WERI-Rb-1 (cell line): ENCODE results near the gene ZNF516.

Experiments used
- DNase-seq: peaks from one replicate; pipeline ENCODE4 v3.0.0-alpha.2; 2020
- H3K27ac ChIP-seq: fragments of 250-450 bp; sonication (Bioruptor Pico); 2 replicates; pipeline ENCODE4 v1.5.1; 2020; ENCODE audit warnings: mild to moderate bottlenecking, moderate library complexity
- H3K27me3 ChIP-seq: fragments of 250-450 bp; sonication (Bioruptor Pico); 2 replicates; pipeline ENCODE4 v1.5.1; 2021; ENCODE audit warnings: mild to moderate bottlenecking, low read depth, moderate library complexity; ENCODE audit not compliant: insufficient read depth, severe bottlenecking
- H3K36me3 ChIP-seq: fragments of 250-450 bp; sonication (Bioruptor Pico); 2 replicates; pipeline ENCODE4 v1.5.1; 2020; ENCODE audit warnings: mild to moderate bottlenecking, moderate library complexity
- H3K4me3 ChIP-seq: 2 replicates; pipeline ENCODE4 v1.5.1; 2011; ENCODE audit warnings: low read depth, mild to moderate bottlenecking, control low read depth, low read length
- H3K9me3 ChIP-seq: fragments of 250-450 bp; sonication (Bioruptor Pico); 2 replicates; pipeline ENCODE4 v1.5.1; 2021; ENCODE audit warnings: mild to moderate bottlenecking, moderate library complexity; ENCODE audit not compliant: severe bottlenecking
- TF ChIP-seq, protein P1 (sequence below): IDR thresholded peaks from 2 replicates; pipeline ENCODE4 v1.5.1; 2011; ENCODE audit warnings: low read depth, mild to moderate bottlenecking, control low read depth, inconsistent platforms, low read length

The ZNF516 gene

DNA sequence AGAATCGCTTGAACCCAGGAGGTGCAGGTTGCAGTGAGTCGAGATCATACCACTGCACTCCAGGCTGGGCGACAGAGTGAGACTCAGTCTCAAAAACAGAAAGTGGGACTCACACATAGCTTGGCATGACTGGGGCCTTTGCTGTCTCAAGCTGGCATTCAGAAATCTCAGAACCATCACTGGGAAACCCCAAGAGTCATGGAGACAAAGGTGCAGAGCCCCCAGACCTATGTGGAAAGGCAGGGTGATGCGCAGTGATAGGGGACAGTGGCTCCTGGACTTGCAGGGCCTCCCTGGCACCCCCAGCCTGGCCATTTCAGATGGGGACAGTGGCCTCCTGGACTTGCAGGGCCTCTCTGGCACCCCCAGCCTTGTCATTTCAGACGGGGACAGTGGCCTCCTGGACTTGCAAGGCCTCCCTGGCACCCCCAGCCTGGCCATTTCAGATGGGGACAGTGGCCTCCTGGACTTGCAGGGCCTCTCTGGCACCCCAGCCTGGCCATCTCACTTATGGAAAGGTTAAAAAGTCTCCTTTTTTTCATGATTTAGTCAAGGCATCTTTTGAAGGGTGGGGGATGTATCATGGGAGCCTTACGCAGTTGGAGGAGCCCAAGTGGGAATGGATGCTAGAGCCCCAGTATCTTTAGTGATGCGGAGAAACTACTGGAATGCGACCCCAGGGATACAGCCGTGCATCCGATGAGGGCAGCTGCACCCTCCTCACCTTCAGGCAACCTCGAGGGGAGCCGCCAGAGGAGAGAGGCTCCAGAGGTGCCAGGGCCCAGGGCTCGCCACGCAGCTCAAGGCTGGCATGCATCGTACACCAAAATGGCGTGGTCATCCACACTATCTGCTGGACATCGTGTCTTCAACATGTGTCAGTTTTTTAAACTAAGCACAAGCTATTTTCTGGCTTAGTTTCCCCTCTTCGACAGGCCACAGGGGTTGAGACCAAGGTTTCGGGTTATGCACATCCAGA is 30.5 kb downstream of the ZNF516 start:
- Histone ChIP-seq H3K4me3 (no peak overlapping the region), H3K27me3 (no peaks in the 10 kb centered on the region), H3K36me3 (peaks cover 45% of the 10 kb centered on the region), H3K9me3 (no peaks in the 10 kb centered on the region), H3K27ac (no peak overlapping the region)
- DNase-seq = no peak
- TF ChIP-seq, protein P1, sequence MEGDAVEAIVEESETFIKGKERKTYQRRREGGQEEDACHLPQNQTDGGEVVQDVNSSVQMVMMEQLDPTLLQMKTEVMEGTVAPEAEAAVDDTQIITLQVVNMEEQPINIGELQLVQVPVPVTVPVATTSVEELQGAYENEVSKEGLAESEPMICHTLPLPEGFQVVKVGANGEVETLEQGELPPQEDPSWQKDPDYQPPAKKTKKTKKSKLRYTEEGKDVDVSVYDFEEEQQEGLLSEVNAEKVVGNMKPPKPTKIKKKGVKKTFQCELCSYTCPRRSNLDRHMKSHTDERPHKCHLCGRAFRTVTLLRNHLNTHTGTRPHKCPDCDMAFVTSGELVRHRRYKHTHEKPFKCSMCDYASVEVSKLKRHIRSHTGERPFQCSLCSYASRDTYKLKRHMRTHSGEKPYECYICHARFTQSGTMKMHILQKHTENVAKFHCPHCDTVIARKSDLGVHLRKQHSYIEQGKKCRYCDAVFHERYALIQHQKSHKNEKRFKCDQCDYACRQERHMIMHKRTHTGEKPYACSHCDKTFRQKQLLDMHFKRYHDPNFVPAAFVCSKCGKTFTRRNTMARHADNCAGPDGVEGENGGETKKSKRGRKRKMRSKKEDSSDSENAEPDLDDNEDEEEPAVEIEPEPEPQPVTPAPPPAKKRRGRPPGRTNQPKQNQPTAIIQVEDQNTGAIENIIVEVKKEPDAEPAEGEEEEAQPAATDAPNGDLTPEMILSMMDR = no peak

DNA sequence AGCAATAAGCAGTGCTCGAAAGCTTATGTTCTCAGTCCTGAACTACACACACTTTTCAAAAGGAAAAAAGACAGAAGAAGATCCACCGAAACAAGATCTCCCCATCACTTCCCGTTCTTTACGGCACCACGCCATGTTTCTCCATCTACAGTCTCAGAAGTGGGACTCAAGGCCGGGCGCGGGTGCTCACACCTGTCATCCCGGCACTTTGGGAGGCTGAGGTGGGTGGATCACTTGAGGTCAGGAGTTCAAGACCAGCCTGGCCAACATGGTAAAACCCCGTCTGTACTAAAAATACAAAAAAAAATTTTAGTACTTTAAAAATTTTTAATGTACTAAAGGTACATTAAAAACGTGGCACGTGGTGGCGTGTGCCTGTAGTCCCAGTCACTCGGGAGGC is 31.2 kb downstream of the ZNF516 start:
- TF ChIP-seq, protein P1 = no peak
- Histone ChIP-seq H3K36me3 (peaks cover 49% of the 10 kb centered on the region), H3K9me3 (no peaks in the 10 kb centered on the region), H3K4me3 (no peak overlapping the region), H3K27ac (no peak overlapping the region), H3K27me3 (no peaks in the 10 kb centered on the region)
- no peak for DNase-seq

DNA sequence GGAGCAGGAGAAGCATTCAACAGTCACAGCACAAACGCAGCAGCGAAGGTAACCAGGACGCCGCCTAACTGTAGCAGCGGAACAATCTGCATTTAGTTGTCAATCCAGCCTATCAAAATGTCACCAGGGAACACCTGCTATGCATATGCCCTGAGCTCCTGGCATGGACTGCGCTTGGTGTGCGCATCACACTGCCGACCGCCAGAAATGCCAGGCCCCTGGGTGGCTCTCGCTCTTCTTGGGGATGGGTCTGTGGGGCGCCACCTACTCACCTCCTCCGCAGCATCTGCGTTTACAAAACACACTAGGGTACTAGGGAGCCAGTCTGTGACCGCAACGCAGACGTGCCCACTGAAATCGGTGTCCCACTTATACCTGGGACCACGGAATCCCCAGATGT is 31.7 kb downstream of the ZNF516 start:
- peaks cover 48% of the 10 kb centered on the region for H3K36me3 ChIP-seq
- TF ChIP-seq, protein P1 = no peak
- H3K4me3 ChIP-seq = no peak overlapping the region
- H3K27ac ChIP-seq = no peak overlapping the region
- DNase-seq = no peak
- H3K27me3 ChIP-seq = no peaks in the 10 kb centered on the region
- H3K9me3 ChIP-seq = no peaks in the 10 kb centered on the region

DNA sequence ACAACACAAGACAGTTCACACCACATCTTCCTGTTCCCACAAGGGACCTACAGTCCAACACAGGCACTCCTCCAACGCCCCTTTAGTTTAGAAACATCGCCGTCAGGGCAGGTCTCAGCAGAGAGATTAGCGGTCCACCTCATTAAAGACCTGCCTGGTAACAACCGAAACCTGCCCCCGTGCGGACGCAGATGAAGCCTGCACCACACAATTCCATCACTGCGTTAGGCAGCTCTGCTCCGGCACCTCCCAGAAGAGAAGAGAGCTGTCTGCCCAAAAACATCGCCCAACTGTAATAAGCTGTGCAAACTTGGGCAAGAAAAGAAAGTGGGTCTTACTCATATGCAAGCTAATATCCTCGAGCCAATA is 32.7 kb downstream of the ZNF516 start:
- Histone ChIP-seq H3K9me3 (no peaks in the 10 kb centered on the region), H3K27me3 (no peaks in the 10 kb centered on the region), H3K4me3 (no peak overlapping the region), H3K36me3 (peaks cover 45% of the 10 kb centered on the region), H3K27ac (no peak overlapping the region)
- DNase-seq = no peak
- TF ChIP-seq, protein P1 = no peak

DNA sequence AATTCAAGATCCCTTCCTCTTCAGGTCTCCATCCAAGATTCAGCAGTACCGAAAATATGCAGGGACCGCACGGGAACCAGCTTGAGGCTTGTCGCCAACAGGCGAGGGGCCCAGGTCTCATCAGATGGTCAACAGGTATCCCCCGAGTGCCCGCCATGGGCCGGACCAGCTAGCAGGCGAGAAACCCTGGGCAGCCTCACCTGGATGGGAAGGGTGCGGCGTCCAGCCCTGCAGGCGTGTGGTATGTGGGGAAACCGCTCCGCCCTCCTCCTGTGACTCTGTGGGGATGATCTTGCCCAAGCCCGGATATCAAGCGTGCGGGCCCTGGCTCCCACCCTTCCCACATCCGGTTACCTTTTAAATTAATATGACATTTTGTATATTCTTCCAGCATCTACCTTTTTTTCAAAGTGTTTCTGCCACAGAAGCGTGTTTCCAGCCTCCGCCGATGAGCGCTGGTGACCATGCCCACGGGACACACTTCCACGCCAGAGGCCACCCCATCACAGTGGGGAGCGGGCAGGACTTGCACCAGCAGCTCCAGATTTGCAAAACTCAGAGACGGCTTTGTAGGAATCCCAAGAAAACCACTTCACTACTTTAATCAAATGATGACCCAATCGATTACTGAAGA is 33.2 kb downstream of the ZNF516 start:
- Histone ChIP-seq H3K36me3 (peaks cover 45% of the 10 kb centered on the region), H3K27ac (no peak overlapping the region), H3K4me3 (no peak overlapping the region), H3K27me3 (no peaks in the 10 kb centered on the region), H3K9me3 (no peaks in the 10 kb centered on the region)
- TF ChIP-seq, protein P1 = no peak
- no peak for DNase-seq
